Testis (tissue), 2 donors: ENCODE data around the gene ACSL1.

Experiments used
- POLR2A ChIP-seq: fragments of 450-650 bp; IDR thresholded peaks from one replicate; pipeline ENCODE4 v1.6.1; 2017; ENCODE audit warnings: antibody characterized with exemption, mild to moderate bottlenecking, moderate library complexity
- TF ChIP-seq, protein P1 (sequence below), 3 experiments: fragments of 450-650 bp in 2 of 3; fragments of 200-600 bp in 1 of 3; sonication (generic) in 1 of 3; IDR thresholded peaks; one replicate each; pipeline ENCODE4 v1.5.1; 2016 to 2019; ENCODE audit warnings: antibody characterized with exemption in 3 of 3, mild to moderate bottlenecking in 2 of 3, moderate library complexity in 1 of 3

- TF ChIP-seq, protein P1, sequence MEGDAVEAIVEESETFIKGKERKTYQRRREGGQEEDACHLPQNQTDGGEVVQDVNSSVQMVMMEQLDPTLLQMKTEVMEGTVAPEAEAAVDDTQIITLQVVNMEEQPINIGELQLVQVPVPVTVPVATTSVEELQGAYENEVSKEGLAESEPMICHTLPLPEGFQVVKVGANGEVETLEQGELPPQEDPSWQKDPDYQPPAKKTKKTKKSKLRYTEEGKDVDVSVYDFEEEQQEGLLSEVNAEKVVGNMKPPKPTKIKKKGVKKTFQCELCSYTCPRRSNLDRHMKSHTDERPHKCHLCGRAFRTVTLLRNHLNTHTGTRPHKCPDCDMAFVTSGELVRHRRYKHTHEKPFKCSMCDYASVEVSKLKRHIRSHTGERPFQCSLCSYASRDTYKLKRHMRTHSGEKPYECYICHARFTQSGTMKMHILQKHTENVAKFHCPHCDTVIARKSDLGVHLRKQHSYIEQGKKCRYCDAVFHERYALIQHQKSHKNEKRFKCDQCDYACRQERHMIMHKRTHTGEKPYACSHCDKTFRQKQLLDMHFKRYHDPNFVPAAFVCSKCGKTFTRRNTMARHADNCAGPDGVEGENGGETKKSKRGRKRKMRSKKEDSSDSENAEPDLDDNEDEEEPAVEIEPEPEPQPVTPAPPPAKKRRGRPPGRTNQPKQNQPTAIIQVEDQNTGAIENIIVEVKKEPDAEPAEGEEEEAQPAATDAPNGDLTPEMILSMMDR (IDR thresholded peaks at IDR 0.05): no peak
- TF ChIP-seq POLR2A: no peak
These were observed 20.8 kb upstream of the ACSL1 start for GRCh38 chr4:184846531-184846930.
